Effector memory CD8-positive, alpha-beta T cell (primary cell): ENCODE results near the gene NME4.

ENCODE experiments used
- ATAC-seq: fragments of 150-1000 bp; cut with Tn5 transposase; replicated peaks from 2 replicates; pipeline ENCODE4 v1.10.0; 2021; ENCODE audit warnings: mild to moderate bottlenecking, moderate library complexity
- DNase-seq, 3 experiments: peaks; one replicate each; pipeline ENCODE4 v3.0.0; 2021
- H3K27ac Mint-ChIP-seq, 2 donors: one replicate each; pipeline ENCODE4 v1.8.0; 2022; ENCODE audit warnings: mild to moderate bottlenecking in 2 of 2, mixed read lengths in 2 of 2, moderate library complexity in 2 of 2
- H3K27me3 Mint-ChIP-seq, 2 donors: one replicate each; pipeline ENCODE4 v1.8.0; 2022; ENCODE audit warnings: mixed read lengths in 2 of 2
- H3K36me3 Mint-ChIP-seq: one replicate; pipeline ENCODE4 v1.8.0; 2022; ENCODE audit warnings: mild to moderate bottlenecking, moderate library complexity, mixed read lengths; ENCODE audit not compliant: insufficient read depth
- H3K4me1 Mint-ChIP-seq, 2 donors: one replicate each; pipeline ENCODE4 v1.8.0; 2022; ENCODE audit warnings: low read depth in 2 of 2, mixed read lengths in 2 of 2
- H3K4me3 Mint-ChIP-seq, 2 donors: one replicate each; pipeline ENCODE4 v1.8.0; 2022; ENCODE audit warnings: mild to moderate bottlenecking in 2 of 2, mixed read lengths in 2 of 2, moderate library complexity in 2 of 2
- H3K9me3 Mint-ChIP-seq, 2 donors: one replicate each; pipeline ENCODE4 v1.8.0; 2022; ENCODE audit warnings: mixed read lengths in 2 of 2

Gene NME4

GRCh38 chr16:368388-369158 is 28.4 kb upstream of the NME4 start:
- H3K27ac Mint-ChIP-seq = no peak overlapping the region
- H3K4me3 Mint-ChIP-seq = peak overlapping the region in 1 of 2 donors; percentile 96
- H3K27me3 Mint-ChIP-seq = peaks cover 0 to 5% of the 10 kb centered on the region in 2 donors
- H3K9me3 Mint-ChIP-seq = no peaks in the 10 kb centered on the region
- ATAC-seq (no peak), DNase-seq (no peak)
- H3K4me1 Mint-ChIP-seq = peaks cover 4 to 5% of the 10 kb centered on the region in 2 donors
- peaks cover 12% of the 10 kb centered on the region for H3K36me3 Mint-ChIP-seq

- Mint-ChIP-seq H3K36me3 (peaks cover 12% of the 10 kb centered on the region), H3K4me1 (peaks cover 4 to 5% of the 10 kb centered on the region in 2 donors), H3K27ac (no peak overlapping the region)
These were observed 27.6 kb upstream of the NME4 start for GRCh38 chr16:369275-369865.

GRCh38 chr16:369866-370436 is 27.0 kb upstream of the NME4 start:
- ATAC-seq (no peak), DNase-seq (no peak)
- Mint-ChIP-seq H3K27me3 (no peaks in the 10 kb centered on the region), H3K27ac (peak overlapping the region; percentile 88 to 89), H3K4me1 (peaks cover 4 to 5% of the 10 kb centered on the region in 2 donors), H3K9me3 (no peaks in the 10 kb centered on the region), H3K4me3 (peak overlapping the region; percentile 89 to 96), H3K36me3 (peaks cover 12% of the 10 kb centered on the region)

More at GRCh38 chr16:369275-369865, 27.6 kb upstream of the NME4 start:
- H3K4me3 Mint-ChIP-seq = peak overlapping the region; percentile 89 to 96
- no peaks in the 10 kb centered on the region for H3K27me3 Mint-ChIP-seq
- DNase-seq (no peak), ATAC-seq (no peak)
- no peaks in the 10 kb centered on the region for H3K9me3 Mint-ChIP-seq

GRCh38 chr16:370443-370842 is 26.6 kb upstream of the NME4 start, which contains the start of gene MRPL28:
MRPL28 (minus strand) TSS chr16:370538; CDS start chr16:370218, 320 bp downstream.
- peak within 1 kb of the TSS; percentile 88 to 89 for H3K27ac Mint-ChIP-seq
- H3K27me3 Mint-ChIP-seq = no peaks in the 10 kb centered on the region
- peak; percentile 90 to 91 (median 91) for DNase-seq
- no peaks in the 10 kb centered on the region for H3K9me3 Mint-ChIP-seq
- H3K4me1 Mint-ChIP-seq = peaks cover 4 to 5% of the 10 kb centered on the region in 2 donors
- ATAC-seq = peak; percentile 100
- H3K36me3 Mint-ChIP-seq = peaks cover 12% of the 10 kb centered on the region
- H3K4me3 Mint-ChIP-seq = peak within 1 kb of the TSS; percentile 89 to 96

- no peak for DNase-seq
- no peaks in the 10 kb centered on the region for H3K27me3 Mint-ChIP-seq
- ATAC-seq = no peak
These were observed 26.0 kb upstream of the NME4 start for GRCh38 chr16:370979-371514.

GRCh38 chr16:371515-372301 is 25.3 kb upstream of the NME4 start:
- Mint-ChIP-seq H3K27ac (no peak overlapping the region), H3K36me3 (peaks cover 13% of the 10 kb centered on the region)
- DNase-seq = no peak

More at GRCh38 chr16:370979-371514, 26.0 kb upstream of the NME4 start:
- peak overlapping the region; percentile 88 to 89 for H3K27ac Mint-ChIP-seq
- H3K4me3 Mint-ChIP-seq = peak overlapping the region; percentile 89 to 96
- peaks cover 12% of the 10 kb centered on the region for H3K36me3 Mint-ChIP-seq
- H3K4me1 Mint-ChIP-seq = peaks cover 4 to 5% of the 10 kb centered on the region in 2 donors
- no peaks in the 10 kb centered on the region for H3K9me3 Mint-ChIP-seq

GRCh38 chr16:372302-372983 is 24.6 kb upstream of the NME4 start:
- H3K4me3 Mint-ChIP-seq = no peak overlapping the region
- no peaks in the 10 kb centered on the region for H3K9me3 Mint-ChIP-seq
- H3K4me1 Mint-ChIP-seq = peaks cover 4 to 5% of the 10 kb centered on the region in 2 donors
- H3K36me3 Mint-ChIP-seq = peaks cover 7% of the 10 kb centered on the region
- no peak overlapping the region for H3K27ac Mint-ChIP-seq
- no peaks in the 10 kb centered on the region for H3K27me3 Mint-ChIP-seq
- ATAC-seq (no peak), DNase-seq (no peak)

More at GRCh38 chr16:371515-372301, 25.3 kb upstream of the NME4 start:
- no peaks in the 10 kb centered on the region for H3K27me3 Mint-ChIP-seq
- peak overlapping the region in 1 of 2 donors; percentile 43 for H3K4me3 Mint-ChIP-seq
- no peaks in the 10 kb centered on the region for H3K9me3 Mint-ChIP-seq
- ATAC-seq = no peak
- H3K4me1 Mint-ChIP-seq = peaks cover 4 to 5% of the 10 kb centered on the region in 2 donors

- no peaks in the 10 kb centered on the region for H3K27me3 Mint-ChIP-seq
- peaks cover 7% of the 10 kb centered on the region for H3K36me3 Mint-ChIP-seq
- no peak overlapping the region for H3K27ac Mint-ChIP-seq
- ATAC-seq = no peak
- H3K9me3 Mint-ChIP-seq = no peaks in the 10 kb centered on the region
- no peak overlapping the region for H3K4me3 Mint-ChIP-seq
- no peak for DNase-seq
- peaks cover 4 to 5% of the 10 kb centered on the region in 2 donors for H3K4me1 Mint-ChIP-seq
These were observed 23.9 kb upstream of the NME4 start for GRCh38 chr16:373020-373598.

- Mint-ChIP-seq H3K4me1 (peaks cover 5 to 8% of the 10 kb centered on the region in 2 donors), H3K36me3 (peaks cover 7% of the 10 kb centered on the region), H3K9me3 (no peaks in the 10 kb centered on the region), H3K27me3 (no peaks in the 10 kb centered on the region), H3K4me3 (no peak overlapping the region), H3K27ac (no peak overlapping the region)
- ATAC-seq (no peak), DNase-seq (no peak)
These were observed 23.0 kb upstream of the NME4 start for GRCh38 chr16:373848-374615.

- no peak overlapping the region for H3K27ac Mint-ChIP-seq
- DNase-seq = no peak
- H3K4me3 Mint-ChIP-seq = no peak overlapping the region
- ATAC-seq = no peak
- no peaks in the 10 kb centered on the region for H3K27me3 Mint-ChIP-seq
- peaks cover 5 to 9% of the 10 kb centered on the region in 2 donors for H3K4me1 Mint-ChIP-seq
- H3K36me3 Mint-ChIP-seq = peaks cover 10% of the 10 kb centered on the region
- H3K9me3 Mint-ChIP-seq = no peaks in the 10 kb centered on the region
These were observed 22.4 kb upstream of the NME4 start for GRCh38 chr16:374616-374926.

- no peaks in the 10 kb centered on the region for H3K27me3 Mint-ChIP-seq
These were observed 21.8 kb upstream of the NME4 start for GRCh38 chr16:375212-375611.

More at GRCh38 chr16:375212-375611, 21.8 kb upstream of the NME4 start:
- Mint-ChIP-seq H3K9me3 (no peaks in the 10 kb centered on the region), H3K4me1 (peaks cover 9 to 13% of the 10 kb centered on the region in 2 donors), H3K27ac (no peak overlapping the region), H3K4me3 (no peak overlapping the region), H3K36me3 (peaks cover 10% of the 10 kb centered on the region)
- DNase-seq (no peak), ATAC-seq (no peak)
